Urothelium cell line (cell line): ENCODE results near the gene PIGL.
"Not testable (repeated sequence)": the region's sequence is repeated elsewhere in the genome, so short reads cannot be mapped to it uniquely, and the experiment has no call there.

Experiments
- DNase-seq: peaks from one replicate; pipeline ENCODE4 v3.0.0; 2011; ENCODE audit warnings: low spot score, mixed read lengths
- FAIRE-seq: peaks from 2 replicates; lab custom pipeline; 2011; peaks lifted over from hg19 to GRCh38; lab: Jason Lieb, UNC

Gene PIGL

DNA sequence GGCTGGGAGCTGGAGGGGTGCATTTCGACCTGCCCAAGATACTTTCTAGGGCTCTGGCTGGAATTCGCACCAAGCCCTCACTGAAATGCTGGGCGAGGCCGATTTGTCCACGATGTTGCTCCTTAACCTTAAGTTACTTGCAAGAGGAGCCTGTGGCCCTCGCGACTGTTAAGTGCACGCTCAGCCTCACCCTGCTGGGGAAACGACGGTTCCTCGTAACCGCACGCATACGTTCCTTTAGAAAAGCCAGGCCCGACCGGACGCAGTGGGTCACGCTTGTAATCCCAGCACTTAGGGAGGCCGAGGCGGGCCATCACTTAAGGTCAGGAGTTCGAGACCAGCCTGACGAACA, 1.1 kb upstream of the PIGL start:
- FAIRE-seq (no peak), DNase-seq (no peak)

DNA sequence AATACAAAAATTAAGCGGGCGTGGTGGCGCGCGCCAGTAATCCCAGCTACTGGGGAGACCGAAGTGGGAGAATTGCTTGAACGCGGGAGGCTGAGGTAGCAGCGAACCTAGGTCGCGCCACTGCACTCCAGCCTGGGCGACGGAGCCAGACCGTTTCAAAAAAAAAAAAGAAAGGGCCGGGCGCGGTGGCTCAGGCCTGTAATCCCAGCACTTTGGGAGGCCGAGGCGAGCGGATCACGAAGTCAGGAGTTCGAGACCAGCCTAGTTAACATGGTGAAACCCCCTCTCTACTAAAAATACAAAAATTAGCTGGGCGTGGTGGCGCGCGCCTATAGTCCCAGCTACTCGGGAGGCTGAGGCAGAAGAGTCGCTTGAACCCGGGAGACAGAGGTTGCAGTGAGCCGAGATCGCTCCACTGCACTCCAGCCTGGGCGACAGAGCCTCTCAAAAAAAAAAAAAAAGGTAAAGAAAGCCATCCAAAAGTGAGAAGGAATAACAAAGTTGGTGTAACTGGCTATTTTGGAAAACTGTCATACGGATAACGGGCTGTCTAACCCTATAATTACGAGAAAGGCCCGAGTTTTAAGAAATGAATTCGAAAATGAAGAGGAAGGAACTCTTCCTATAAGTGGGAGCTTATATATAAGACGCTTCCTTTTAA, 539 bp upstream of the PIGL start:
- DNase-seq, FAIRE-seq: not testable (repeated sequence)

DNA sequence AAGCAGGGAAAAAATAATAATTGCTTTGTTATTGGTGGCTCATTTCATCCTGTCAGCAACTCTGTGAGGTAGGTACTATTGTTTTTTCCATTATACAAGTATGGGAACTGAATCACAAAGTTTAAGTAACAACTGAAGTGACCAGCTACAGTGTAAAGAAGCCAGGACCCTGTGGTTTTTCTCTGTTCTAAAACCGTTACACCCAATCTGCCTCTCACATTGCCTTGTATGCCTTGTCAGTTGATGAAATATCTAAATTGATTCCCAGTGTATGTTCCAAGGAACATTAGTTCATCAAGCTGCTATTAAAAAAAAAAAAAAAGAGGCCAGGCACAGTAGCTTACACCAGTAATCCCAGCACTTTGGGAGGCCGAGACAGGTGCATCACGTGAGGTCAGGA, 5.4 kb downstream of the PIGL start:
- no peak for FAIRE-seq
- DNase-seq = no peak

DNA sequence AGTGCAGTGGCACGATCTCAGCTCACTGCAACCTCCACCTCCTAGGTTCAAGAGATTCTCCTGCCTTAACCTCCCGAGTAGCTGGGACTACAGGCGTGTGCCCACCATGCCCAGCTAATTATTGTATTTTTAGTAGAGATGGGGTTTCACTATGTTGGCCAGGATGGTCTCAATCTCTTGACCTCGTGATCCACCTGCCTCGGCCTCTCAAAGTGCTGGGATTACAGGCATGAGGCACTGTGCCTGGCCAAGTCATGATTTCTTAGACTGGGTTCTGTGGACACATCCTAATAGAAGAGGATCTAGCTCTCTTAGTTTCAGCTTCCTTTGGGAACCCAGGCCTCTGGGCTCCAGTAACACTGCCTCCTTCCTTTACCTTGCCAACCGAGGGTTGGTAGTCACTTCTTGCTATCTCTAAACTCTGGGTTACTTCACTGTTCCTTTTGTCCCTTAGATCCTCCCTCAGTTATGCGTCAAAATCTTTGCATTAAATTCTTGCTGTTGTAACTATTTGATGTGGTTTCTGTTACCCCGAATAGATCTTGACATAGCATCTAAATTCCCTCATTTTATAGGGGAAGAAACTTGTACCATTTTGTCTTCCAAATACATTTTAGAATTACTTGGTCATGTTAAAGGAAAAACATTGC, 13.0 kb downstream of the PIGL start:
- DNase-seq, FAIRE-seq: not testable (repeated sequence)

DNA sequence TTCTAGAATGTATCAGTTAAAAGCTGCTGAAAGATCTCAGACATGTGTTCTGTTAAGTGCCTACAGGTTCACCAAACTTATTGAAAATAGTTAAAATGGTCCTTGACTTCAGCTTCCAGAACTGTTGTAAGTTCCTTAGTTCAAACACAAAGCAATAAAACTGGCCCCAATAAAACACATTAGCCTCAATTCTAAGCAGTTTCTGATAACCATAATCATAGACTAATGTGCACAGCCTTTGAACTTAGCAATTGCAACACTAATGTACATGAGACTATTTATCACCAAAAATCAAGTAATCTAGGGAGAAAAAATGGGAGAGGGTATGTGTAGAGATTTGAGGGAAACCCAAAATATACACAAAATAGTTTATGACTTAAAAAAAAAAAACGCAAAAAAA, 15.4 kb downstream of the PIGL start:
- no peak for FAIRE-seq
- no peak for DNase-seq

DNA sequence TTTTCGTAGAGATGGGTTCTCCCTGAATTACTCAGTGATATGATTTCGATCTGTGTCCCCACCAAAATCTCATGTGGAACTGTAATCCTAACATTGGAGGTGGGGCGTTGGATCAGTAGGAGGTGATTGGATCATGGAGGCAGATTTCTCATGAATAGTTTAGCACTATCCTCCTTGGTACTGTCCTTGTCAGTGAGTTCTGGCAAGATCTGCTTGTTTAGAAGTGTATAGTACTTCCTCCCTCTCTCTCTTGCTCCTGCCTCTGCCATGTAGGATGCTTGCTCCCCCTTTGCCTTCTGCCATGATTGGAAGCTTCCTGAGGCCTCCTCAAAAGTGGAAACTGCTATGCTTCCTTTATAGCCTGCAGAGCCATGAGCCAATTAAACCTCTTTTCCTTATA, 22.9 kb downstream of the PIGL start:
- FAIRE-seq (no peak), DNase-seq (no peak)

DNA sequence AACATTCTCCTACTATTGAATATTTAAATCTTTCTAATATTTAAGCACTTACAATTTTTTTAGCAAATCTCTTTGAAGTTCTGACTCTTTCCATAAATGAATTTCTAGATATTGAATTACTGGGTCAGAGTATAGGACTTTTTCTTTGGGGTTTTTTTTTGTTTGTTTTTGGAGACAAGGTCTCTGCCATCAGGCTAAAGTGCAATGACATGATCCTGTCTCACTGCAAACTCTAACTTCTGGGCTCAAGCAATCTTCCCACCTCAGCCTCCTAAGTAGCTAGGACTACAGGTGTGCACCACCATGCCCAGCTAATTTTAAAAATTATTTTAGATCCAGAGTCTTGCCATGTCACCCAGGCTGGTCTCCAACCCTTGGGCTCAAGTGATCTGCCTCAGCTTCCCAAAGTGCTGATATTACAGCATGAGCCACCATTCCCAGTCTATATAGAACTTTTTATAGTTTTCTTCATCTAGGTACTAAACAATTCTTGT, 24.9 kb downstream of the PIGL start:
- DNase-seq (no peak), FAIRE-seq (no peak)

DNA sequence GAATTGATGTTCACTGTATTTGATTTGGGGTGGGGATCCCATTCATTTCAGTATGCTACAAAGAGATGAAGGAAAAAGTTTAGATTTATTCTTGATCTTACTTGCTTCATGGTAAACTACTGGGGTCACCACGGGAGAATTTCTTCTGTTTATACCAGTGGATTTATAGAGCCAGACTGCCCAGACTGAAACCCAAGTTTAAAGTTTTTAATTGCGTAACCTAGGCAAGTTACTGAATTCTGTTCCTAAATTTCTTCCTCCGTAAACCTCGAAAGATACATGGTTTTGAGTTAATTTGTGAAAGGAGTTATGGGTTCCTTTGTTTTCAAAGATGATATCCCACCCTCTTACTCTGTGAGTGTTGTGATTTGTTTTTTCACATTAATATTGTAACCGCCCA, 26.4 kb downstream of the PIGL start:
- FAIRE-seq (no peak), DNase-seq (no peak)

DNA sequence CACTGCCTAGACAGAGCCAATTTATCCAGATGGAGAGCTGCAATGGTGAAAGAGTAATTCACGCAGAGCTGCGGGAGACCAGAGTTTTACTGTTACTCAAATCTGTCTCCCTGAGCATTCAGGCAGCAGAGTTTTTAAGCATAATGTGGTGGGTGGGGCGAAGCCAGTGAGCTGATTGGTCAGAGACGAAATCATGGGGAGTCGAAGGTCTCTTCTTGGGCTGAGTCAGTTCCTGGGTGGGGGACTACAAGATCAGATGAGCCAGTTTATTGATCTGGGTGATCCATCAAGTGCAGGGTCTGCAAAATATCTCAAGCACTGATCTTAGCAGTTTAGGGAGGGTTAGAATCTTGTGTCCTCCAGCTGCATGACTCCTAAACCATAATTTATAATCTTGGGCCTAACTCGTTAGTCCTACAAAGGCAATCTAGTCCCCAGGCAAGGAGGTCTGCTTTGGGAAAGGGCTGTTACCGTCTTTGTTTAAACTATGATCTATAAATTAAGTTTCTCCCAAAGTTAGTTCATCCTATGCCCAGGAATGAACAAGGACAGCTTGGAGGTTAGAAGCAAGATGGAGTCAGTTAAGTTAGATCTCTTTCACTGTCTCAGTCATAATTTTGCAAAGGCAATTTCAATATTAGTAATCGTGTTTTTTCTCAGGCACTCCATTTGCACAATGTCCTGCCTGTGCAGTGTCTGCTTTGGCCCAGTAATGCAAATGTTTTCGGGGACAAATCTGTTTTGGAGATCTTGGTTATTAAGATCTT, 27.0 kb downstream of the PIGL start:
- FAIRE-seq (no peak), DNase-seq (no peak)

DNA sequence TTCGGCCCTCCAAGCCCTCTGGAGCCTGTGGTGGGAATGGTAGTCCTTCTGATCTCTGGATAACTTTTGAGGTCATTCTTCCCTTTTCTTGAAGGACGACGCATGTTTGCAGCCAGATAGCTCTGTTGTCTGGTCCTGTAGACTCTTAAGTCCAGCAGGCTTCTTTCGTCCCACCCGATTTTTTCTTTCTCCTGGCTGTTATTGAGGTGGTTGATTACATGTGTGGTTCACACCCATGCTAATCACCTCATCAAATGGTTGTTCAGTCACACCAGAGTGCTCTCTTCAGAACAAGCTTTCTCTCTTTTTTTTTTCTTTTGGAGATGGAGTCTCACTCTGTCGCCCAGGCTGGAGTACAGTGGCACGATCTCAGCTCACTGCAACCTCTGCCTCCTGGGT, 30.6 kb downstream of the PIGL start:
- no peak for FAIRE-seq

DNA sequence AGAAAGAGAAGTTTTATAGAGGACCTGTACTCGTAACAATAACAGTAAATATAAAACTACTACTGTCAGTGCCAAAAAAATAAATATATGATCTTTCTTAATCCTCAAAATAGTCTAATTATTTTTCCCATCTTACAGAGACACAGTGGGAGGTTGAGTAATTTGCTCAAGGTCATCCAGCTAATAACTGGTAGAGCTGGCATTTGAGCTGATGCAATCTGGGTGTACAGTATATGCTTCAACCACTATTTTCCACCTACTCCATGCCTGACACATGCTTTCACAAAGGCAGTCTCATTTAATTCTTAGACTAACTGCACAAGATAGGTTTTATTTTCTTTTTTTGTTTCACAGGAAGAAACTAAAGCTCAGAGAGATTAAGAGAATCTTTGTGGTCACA, 33.6 kb downstream of the PIGL start:
- FAIRE-seq (no peak), DNase-seq (no peak)

More for the DNA sequence above, 30.6 kb downstream of the PIGL start:
- no peak for DNase-seq

DNA sequence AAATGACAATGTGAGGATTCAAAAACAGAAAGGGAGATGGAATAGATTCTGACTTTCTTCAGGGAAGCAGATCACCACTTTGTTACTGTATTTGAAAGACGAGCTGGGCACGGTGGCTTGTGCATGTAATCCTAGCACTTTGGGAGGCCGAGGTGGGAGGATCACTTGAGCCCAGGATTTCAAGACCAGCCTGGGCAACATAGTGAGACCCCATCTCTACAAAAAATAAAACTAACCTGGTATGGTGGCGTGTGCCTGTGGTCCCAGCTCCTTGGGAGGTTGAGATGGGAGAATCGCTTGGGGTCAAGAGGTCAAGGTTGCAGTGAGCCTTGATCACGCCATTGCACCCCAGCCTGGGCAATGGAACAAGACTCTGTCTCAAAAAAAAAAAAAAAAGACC, 34.0 kb downstream of the PIGL start:
- no peak for DNase-seq
- FAIRE-seq = no peak

DNA sequence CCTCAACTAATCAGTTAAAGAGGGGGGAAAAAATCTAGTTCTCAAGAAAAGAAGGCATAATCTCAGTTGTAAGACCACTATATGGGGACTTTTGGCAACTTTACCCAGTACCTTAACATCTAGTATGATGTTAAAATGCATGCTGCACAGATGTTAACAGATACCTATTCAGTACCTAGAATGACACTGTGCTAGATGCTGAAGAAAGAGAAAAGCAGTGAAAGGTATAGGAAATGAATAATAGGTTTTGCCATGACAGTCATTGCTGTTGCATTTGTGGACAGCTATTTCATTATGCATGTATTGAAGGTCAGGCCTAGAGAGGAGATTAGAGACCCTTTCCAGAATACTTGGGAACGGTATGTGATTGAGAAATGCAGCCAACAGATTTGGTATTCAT, 34.5 kb downstream of the PIGL start:
- no peak for DNase-seq
- no peak for FAIRE-seq

DNA sequence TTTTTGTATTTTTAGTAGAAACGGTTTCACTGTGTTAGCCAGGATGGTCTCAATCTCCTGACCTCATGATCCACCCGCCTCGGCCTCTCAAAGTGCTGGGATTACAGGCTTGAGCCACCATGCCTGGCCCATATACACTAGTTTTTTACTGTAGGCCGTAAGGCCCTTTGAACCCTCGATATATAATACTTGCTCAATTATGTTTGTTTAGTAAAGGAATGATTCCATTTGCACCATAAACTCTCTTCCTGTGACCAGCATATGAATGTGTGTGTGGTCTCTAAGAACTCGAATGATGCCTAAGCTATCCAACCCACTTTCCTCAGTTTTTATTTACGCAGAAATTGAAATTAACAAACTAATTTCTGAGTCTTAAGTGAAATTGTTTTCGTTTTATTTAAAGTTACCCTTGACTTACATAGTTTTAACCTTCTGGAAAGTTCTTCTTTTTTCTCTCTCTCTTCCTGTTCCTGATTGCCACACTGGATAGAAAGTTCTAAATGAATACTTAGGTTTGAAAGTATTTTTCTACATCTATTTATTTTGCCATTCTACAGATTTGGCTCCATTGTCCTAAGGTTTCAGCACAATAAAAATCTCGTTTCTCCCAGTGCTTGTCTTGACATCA, 37.9 kb downstream of the PIGL start:
- FAIRE-seq (no peak), DNase-seq (no peak)

DNA sequence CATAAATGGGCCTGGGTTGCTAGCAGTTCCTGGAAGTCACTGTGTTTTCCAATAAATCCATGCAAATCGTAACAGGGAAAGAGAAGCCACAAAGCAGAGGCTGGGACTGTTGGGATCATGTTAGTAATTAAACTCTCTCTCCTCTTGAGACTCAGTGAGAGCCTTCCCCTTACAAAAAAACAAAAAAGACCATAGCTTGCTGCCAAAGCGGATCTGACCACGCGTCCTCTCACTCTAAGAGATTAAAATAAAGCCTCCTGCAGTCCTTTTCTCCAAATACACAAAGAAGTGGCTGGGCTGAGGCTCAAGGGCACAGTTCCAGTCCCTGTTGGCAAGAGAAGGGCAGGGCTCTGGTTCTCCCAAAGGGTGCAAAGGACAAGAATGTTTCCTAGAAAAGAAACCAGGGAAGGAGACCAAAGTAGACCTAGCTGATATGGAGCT, 38.5 kb downstream of the PIGL start:
- DNase-seq = no peak
- no peak for FAIRE-seq

DNA sequence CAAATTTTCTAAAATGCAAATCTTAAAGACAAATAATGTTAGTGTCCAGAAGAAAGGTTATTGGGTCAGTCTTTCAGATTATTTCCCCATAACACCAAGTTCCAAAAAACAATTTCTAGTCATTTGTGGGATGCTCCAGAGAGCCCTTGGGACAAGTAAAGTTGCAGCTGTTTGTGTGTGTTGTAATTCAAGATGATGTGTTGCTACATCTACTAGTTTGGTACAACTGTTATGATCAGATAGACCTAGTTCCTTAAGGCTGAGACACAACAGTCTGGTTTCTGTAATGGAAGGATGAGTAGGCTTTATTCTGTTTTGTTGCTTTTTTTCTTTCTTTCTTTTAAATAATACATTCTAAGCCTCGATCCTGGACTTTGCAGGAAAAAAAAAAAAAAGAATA, 41.9 kb downstream of the PIGL start:
- no peak for FAIRE-seq
- DNase-seq = no peak

DNA sequence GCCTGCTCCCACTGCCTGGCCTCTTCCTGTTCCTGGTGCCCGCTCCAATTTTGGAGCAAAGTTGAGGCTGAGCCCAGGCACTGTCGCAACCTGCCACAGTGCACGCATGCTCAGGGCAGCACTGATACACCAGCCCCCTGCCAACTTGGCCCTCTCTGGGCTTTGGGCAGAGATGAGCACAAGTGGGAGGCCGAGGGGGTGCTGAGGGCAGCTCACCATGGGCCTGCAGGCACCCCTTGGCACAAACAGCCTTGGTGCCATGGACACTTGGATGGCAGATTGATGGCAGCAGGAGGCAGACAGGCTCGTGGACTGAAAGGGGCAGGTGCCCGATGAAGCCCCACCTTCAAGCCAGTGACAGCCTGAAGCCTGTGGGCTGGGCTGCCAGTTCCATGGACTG, 42.9 kb downstream of the PIGL start:
- FAIRE-seq = no peak
- no peak for DNase-seq

DNA sequence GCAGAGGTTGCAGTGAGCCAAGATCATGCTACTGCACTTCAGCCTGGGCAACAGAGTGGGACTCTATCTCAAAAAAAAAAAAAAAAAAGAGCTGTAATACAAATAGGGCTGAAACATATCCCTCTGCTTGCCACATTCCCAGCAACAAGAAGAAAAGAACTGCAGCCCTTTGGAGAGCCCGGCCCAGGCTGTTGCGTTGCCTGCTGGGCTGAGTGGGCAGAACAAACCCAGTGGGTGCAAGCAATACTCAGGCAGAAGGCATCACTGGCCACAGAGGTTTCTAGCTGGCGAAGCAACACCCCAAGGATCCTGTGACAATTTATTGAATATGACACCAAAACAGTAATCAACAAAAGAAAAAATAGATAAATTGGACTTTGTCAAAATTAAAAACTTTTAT, 44.0 kb downstream of the PIGL start:
- FAIRE-seq = no peak
- DNase-seq = no peak

DNA sequence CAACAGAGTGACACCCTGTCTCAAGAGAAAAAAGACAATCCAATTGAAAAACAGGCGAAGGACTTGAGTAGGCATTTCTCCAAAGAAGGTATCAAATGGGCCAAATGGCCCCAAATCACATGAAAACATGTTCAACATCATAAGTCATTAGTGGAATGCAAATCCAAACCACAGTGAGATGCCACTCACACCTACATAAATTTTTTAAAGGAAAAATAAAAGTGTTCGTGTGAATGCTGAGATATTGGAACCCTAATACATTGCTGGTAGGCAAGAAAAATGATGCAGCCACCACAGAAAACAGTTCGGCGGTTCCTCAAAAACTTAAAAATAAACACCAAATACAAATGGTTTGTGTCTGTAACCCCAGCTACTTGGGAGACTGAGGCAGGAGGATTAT, 45.2 kb downstream of the PIGL start:
- DNase-seq = no peak
- no peak for FAIRE-seq

DNA sequence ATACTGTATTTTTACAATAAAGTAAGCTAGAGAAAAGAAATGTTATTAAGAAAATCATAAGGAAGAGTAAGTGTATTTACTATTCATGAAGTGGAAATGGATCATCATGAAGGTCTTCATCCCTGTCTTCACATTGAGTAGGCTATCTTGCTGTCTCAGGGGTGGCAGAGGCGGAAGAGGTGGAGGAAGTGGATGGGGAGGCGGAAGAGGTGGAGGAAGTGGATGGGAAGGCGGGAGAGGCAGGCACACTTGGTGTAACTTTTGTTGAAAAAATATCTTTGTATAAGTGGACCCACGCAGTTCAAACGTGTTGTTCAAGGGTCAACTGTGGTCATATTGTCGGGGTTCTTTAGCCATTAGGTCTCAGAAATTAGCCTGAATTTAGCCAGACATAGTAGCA, 50.2 kb downstream of the PIGL start:
- no peak for FAIRE-seq

DNA sequence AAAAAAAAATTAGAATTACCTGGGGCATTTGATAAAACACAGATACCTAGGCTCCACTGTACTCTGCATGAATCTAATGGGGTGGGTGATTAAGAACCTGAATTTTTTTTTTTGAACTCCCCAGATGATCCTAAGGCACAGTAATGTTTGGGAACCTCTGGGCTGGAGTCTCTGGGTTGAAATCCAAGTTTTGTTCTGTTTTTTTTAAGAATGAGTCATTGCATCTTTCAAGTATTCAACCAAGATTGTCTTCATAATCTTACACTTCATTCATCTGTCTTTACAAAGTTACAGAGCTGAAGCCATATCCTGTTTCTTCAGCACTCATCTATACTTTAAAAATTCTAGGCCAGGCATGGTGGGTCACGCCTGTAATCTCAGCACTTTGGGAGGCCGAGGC, 52.6 kb downstream of the PIGL start:
- FAIRE-seq (no peak), DNase-seq (no peak)

More for the DNA sequence above, 50.2 kb downstream of the PIGL start:
- DNase-seq = no peak
